GM19328 (cell line): ENCODE data around the gene DOCK4.

Source experiments
- ATAC-seq: cut with Tn5 transposase; IDR thresholded peaks from one replicate; pipeline ENCODE4 v1.9.1; 2021; ENCODE audit warnings: mild to moderate bottlenecking, moderate library complexity; ENCODE audit not compliant: unreplicated experiment

The DOCK4 gene

DNA sequence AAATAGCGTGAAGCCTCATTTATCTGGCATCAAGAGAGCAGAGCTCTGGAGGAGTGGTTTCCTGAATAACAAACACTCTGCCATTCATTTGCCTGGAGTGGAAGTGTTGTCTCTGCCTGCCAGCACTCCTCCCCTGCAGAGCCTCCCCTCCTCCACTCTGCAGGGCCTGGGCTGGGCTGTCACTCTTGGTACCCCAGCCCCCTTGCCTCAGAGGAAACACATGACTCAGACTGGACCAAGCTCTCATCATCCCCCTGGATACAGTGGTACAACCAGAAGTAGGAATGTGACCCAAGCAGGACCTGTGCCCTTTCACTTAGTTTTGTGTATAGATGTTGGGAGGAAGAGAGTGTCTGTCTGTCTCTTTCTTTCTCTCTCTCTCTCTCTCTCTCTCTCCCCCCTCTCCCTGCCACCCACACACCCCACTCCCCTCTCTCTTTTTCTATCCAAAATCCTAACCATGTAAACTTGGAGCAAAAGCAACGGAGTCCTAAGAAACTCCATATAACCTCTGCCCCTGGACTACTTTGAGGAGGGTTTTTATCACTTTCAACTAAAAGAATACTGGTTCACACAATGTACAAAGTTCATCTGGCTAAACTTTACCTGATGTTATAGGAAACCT lies 43.9 kb downstream of the DOCK4 start:
- ATAC-seq: no peak

DNA sequence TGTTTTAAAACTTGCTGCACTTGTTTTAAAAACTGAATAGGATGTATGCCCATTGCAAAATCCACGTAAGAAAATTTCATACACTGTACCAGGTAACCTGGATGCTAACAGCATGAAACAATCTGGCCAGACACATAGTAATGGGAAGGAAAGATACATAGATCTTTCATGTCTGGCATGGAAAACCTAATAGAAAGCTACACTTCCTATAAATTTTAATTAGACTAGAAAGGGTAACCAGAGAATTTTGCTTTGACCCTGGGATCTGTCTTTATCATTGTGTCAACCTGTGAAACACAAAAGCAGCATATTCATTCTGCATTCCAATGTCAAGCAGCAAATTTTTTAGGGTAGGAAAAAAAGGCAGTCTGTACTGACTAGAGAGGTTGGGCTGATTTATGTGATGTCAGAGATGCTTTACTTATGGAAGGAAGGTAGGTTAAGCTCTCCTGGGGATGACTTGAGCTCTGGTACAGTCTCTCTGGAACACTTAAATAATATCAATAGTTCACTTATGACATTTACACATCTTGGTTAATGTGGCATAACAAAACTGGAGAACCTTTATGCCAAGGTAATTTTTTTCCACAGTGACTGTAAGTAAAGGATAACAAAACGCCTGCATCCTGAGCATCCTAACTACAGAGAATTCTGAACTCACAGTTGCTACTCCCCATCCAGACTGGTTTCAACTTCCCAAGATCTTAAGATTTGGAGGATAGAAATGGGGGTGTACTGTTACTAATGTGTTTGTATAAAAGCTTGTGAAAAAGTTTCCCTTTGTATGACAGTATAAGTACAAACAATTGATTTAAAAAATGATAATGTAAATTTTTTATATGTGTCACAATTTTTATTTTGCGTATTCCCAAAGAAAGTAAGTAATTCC lies 44.7 kb downstream of the DOCK4 start:
- ATAC-seq: no peak

DNA sequence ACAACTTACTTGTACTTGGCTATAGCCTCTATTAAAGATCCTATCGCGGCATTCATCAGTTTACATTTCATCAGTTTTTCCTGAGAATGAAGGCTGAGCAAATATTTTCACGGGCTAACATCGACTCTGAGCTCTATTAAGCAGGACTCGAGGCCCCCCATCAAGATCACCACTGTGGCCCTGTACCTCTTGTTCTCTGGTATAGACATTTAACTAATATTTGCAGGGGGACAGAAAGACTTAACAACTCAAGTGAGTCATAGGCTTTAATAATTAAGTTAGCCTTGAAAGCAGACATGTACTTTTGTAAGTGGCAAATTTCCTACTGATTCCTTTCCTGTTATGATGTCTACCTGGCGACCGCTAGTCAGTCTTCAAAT lies 45.4 kb downstream of the DOCK4 start:
- no peak for ATAC-seq

DNA sequence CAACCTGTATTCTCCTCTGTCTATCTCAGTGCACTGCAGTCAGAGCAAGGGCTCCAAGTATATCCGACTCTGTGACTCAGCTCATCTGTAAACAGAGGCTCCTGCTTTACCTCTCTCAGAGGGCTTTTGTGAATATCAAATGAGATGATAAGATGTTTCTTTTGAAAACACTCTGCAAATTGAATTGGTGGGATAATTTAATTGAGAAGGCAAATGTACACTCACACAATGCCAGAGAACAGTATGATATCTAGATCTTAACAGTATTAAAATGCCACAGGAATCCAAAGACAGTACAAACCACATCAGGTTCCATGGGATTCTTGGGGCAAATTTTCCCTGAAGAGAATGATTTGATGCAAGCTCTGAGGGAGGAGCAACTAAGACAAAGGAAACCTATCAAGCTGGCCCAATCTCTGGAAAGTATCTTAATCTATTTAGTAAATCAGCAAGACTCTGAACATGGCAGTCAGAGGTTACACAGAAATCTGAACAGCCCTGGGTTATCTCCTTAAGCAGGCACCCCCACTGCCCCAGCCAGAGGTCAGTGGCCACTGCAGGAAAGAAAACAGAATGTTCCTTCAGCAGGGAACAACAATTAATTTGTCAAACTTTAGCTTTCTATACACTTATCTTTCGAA lies 45.9 kb downstream of the DOCK4 start:
- ATAC-seq: no peak

DNA sequence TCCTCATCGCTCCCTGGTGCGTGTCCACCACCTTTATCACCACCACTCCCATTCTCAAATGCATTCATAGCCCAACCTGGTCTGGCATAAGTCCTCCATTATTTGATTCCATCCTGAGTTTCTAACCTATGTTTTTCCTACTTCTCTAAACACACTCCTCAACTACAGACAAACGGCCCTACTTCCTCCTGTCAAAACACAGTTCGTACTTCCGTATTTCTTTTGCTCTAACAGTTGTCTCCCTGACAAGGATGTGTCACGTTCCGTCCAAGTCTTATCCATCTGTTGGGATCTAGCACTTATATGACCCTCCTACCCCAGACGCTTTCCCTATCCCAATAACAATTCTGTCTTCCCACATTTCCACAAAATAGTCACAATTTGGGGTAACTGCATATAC lies 46.8 kb downstream of the DOCK4 start:
- ATAC-seq: no peak

DNA sequence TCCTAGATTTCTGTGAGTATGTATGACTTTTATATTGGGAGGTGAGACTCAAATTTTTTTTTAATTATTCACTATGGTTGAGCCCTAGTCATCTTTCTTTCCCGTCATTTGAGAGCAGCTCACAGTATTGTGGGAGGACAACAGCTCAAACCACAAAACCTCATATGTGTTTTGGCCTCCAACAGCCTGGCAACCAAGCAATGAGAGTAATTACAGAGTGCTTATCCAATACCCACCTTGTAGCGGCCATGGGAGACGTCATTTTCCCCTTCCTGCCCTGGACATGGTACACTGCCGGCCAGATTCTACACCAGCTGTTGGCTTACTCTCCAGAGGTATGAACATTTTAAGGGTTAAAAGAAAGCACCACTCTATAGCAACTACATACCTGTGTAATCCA lies 49.1 kb downstream of the DOCK4 start:
- no peak for ATAC-seq

DNA sequence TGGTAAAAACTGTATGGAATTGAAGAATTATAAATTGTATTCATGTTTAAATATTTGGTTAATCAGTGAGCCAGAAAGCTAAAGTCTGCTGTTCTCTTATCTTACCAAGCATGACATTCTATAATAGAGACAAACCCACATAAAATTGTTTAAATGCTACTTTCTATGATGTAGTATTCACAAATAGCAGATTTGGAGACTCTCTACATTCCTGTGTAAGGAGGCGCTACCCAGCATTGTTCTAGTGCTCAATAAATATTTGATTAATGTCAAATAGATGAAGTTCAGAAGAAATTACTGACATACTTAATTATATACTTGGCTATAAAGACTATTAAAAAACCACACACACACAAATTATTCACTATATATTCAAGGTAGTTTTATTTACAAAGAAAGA lies 49.8 kb downstream of the DOCK4 start:
- ATAC-seq: no peak

DNA sequence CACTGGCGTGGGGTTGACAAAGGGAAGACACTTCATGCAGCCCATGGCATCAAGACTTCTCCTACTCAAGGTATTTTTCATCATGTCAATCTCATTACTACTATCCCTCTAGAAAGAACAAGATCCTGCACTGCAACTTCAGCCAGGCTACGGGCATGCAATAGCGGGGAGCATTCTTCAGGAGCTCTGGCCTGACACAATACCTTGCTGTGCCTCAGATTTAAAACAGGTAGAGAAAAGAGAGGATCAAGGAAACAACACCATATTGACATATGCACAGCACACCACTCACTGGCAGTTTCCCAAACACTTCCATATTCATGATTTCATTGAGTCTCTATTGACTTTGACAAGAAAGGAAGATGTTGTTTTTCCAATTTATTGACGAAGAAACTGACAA lies 51.5 kb downstream of the DOCK4 start:
- ATAC-seq: no peak

DNA sequence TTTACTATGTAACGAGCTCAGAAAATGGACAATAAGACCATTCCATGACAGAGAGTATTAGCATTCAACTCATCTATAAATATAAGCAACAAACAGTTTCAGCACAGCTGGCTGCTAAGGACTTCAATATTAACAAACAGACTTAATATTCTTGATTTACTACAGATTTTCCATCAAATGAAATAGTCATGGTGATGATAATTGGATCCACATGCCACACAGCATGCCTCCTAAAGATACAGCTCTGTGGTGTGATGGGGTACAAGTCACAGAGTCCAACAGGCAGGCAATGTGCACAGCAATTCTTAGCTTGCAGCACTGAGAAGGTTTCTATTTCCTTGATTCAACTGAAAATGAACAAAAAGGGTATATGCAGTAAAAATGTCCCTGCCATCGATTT lies 54.0 kb downstream of the DOCK4 start:
- no peak for ATAC-seq

DNA sequence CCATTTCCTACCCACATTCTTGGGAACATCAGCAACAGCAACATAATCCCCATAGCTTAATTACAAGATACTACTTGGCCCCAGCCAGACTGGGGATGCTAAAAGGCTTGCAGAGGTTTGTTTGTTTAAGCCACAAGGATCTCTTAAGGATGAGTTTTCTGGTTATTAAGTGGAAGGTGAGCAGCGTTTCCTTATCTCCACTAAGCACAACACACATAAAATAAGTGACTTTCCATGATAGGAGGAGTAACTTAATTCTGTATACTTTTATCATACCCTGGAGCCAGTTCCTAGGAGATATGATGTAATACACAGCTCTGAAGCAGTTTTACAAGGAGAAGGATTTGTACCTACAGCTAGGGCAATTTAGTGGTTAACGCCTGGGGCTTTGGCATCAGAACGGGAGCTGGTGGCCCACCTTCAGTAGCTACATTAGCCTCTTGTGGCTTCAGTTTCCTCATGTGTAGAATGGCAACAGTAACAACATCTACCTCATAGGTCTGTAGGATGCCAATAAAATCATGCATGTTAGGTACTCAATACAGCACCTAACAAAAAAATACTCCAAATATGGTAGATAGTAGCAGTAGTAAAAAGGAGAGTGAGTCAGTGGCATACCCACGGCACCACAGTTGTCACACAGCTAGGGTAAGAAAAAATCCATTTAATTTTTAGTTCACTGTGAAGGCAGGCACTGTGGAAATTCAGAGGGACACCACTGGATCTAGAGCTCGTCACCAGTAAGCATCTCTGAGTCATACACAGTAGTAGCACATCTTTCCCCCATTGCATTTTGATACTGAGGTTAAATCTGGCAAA lies 55.2 kb downstream of the DOCK4 start:
- no peak for ATAC-seq

DNA sequence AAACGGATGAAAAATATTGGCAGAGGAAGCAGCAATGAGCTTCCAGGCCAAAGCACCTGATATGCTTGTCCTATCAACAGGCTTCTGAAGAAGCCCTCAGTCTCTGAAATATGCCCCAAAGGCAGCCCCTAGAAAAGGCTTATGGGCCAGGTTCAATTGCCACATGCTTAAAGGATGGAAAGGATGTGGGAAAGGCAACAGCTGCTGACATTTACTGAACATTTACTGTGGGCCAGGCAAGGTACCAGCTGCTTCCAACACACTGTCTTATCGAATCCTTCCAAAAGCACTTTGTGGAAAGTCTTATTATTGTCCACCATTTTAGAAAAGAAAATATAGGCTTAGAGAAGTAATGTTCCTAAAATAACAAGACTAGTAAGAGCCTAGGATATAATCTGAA lies 56.5 kb downstream of the DOCK4 start:
- no peak for ATAC-seq

DNA sequence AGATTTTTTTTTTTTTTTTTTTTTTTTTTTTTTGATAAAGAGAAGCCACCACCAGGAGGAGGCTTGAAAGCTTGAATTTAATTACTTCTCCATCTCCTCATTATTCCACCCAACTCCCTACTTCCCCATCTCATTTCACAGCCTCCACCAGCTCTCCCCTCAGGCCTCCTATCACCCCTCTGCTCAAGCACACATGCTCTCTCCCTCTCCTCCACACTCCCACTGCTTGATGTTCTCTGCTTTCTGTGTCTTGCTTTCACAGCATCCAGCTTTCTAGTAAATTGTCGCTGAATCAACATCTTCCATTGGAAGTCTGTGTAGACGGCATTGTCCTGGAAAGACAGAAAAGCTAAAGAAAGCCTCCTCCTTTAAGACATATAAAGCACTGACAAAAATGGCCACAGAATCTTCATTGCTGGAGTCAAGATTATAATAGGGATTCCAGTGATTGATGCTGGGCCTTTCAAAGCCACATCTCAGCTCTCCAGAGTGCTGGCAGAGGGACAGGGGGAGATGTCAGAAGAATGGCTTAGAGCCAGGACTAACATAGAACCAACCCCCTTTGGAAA lies 58.3 kb downstream of the DOCK4 start:
- ATAC-seq: no peak

DNA sequence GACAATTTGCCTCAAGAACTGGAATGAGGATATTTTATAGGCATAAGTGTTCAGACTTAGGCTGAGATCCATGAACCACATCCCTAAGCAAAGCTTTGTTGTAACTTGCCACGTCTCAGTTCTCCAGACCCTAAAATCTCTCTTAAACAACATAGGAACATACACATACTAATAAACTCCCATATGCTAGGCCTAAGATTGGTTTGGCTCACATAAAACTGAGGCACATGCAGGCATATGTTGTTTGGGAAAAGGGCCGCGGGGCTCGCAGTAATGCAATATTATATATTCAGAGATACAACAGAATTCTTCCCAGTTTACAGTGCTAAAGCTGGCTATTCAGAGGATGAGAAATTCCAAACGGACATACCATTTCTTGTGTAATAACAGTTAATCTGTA lies 61.0 kb downstream of the DOCK4 start:
- ATAC-seq: no peak

DNA sequence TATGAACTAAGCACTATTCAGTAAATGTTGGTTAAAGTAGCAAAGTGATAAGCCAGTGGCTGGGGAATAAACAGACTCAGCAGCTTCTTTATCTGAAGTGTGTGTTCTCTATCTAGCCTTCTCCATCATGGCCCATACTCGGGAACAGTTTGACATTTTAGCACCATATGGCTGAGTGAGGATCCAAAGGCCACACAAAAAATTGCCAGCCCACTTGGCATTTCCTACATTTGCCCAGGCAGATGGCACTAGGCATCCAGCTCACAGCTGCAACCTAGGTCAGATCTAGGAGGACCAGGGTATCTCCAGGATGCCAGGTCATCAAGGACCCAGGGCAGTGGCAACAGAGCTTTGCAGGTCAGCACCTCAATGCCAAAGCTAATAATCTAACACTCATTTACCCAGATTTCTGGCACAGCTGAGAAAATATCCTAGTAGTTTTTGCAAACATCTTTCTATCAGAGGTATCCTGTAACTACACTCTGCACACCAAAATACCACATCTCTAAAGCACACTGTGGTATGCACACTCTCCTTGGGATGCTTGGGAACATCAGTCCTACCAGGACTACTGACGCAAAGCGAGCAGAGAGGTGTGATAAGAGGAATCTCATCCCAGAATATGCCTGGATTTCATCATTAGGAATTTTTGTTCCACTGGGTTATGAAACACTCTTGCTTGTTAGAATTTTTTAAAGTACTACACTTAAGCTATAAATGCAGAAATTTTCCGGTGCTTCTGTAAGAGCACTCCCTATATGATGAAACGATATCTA lies 61.7 kb downstream of the DOCK4 start:
- no peak for ATAC-seq

DNA sequence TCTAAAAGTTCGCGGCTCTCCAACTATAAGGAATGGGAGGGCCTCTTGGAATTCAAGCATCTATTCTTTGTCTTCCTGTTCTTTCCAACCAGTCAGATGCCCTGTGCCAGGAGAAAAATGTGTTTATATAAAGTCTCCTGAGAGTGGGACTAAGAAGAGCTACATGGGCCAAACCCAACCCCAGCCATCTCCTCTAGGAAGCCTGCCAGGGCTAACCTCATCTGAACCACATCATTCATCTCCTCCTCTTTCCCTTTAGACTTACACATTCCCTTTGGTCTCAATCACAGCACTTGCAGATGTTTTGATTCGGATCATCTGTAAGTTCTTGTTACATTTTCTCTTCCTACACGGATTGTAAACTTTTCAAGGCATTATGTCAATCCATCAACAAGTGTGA lies 62.6 kb downstream of the DOCK4 start:
- ATAC-seq: no peak

DNA sequence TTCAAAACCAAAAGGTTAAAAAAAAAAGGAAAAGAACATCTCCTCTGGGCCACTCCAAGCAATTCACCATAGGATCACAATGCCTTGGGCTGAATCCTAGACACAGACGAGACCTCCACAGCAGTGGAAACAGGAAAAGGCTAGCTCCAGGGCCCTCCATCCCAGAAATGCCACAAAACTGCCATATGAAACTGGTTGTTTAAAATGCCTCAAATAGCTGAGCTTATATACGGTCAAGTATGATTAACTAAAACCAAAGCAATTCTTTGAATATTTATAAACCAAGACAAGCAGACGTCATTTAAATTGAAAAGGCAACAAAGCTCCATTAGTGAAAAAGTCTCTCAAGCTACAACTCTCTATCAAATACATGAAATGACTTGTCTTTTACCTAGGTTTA lies 63.1 kb downstream of the DOCK4 start:
- ATAC-seq: no peak

DNA sequence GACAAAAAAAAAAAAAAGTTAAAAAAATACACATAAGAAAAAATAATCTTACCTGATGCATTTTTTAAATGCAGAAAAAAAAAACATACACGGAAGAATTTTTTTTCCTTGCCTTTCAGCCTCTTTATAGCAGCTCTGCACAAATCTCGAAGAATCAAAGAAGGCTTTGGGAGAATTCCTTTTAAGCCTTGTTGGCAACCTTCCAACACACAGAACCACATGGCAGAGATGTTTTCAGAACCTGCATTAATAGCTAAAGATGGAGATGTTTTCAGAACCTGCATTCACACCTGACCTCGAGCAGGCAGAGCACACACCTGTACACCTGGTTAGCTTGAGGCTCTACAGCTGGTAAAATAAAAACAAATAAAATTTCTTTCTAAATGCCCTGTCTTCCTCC lies 65.6 kb downstream of the DOCK4 start:
- no peak for ATAC-seq

DNA sequence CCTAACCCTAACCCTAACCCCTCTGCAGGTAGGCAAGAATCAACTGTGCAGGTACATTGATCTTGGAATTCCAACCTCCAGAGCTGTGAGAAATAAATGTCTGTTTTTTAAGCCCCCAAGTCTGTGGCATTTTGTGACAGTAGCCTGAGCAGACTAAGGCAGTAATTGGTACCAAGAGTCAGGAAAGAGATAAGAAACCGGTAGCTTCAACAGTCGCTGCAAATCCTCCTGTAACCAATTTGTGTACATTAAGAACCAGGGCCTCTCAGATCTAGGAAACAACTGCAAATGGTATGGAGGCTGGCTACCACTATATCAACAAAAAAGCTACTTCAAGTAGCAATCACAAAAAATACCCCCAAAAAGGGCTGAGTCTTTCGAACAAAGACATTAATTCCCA lies 67.3 kb downstream of the DOCK4 start:
- ATAC-seq: no peak

DNA sequence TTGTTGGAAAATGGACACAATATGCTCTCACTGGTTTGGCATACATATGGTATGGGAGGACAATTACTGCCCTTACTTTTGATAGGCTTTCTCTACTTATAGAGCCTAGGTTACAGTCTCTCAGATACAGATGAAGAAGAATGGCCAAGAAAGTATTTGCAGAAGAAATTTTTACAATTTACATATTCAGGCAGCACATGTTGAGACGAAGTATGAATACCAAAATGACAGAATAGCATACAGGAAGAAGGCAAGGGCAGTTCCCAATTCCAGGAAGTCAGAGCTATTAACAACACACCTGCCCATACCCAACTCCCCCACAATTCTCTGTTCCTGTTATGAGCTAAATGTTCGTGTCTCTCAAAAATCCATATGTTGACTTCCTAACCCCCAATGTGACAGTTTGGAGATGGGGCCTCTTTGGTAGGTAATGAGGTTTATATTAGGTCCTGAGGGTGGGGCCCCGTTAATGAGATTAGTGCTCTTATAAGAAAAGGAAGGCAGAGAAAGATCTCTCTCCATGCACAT lies 67.8 kb downstream of the DOCK4 start:
- no peak for ATAC-seq
